H9 (cell line): ENCODE results near the gene SUN1. TPM values are rescaled to one million over a fixed set of nuclear protein-coding genes. Genes with fewer than 3 reads are reported as not detected.

ENCODE experiments used
- DNase-seq: peaks from one replicate; pipeline ENCODE4 v3.0.0-alpha.2; 2017
- H2AFZ ChIP-seq: one replicate; pipeline ENCODE4 v1.6.1; 2013; ENCODE audit warnings: mild to moderate bottlenecking, low read length, control low read depth, moderate library complexity
- H2AK5ac ChIP-seq: 2 replicates; pipeline ENCODE4 v1.6.1; 2013; ENCODE audit warnings: low read length, control low read depth, mixed read lengths; ENCODE audit not compliant: insufficient read length
- H2BK120ac ChIP-seq: one replicate; pipeline ENCODE4 v1.6.1; 2013; ENCODE audit warnings: low read depth, mild to moderate bottlenecking, low read length, control low read depth, inconsistent platforms; ENCODE audit not compliant: poor library complexity, severe bottlenecking
- H2BK12ac ChIP-seq: 2 replicates; pipeline ENCODE4 v1.6.1; 2013; ENCODE audit warnings: low read length, control low read depth, mixed read lengths, low read depth; ENCODE audit not compliant: insufficient read length
- H2BK15ac ChIP-seq: 2 replicates; pipeline ENCODE4 v1.6.1; 2013; ENCODE audit warnings: low read depth, low read length, control low read depth
- H2BK20ac ChIP-seq: one replicate; pipeline ENCODE4 v1.6.1; 2013; ENCODE audit warnings: low read depth, mild to moderate bottlenecking, low read length, control low read depth, inconsistent platforms; ENCODE audit not compliant: poor library complexity, severe bottlenecking
- H2BK5ac ChIP-seq: 2 replicates; pipeline ENCODE4 v1.6.1; 2013; ENCODE audit warnings: low read length, control low read depth, mixed read lengths; ENCODE audit not compliant: insufficient read length
- H3K14ac ChIP-seq: 2 replicates; pipeline ENCODE4 v1.6.1; 2013; ENCODE audit warnings: low read length, control low read depth; ENCODE audit not compliant: insufficient read depth
- H3K18ac ChIP-seq: 2 replicates; pipeline ENCODE4 v1.6.1; 2013; ENCODE audit warnings: low read depth, mild to moderate bottlenecking, mixed read lengths, low read length, control low read depth; ENCODE audit not compliant: insufficient read length
- H3K23ac ChIP-seq: 2 replicates; pipeline ENCODE4 v1.6.1; 2013; ENCODE audit warnings: low read length, control low read depth, mixed read lengths, low read depth; ENCODE audit not compliant: insufficient read length
- H3K23me2 ChIP-seq: 2 replicates; pipeline ENCODE4 v1.6.1; 2013; ENCODE audit warnings: low read depth, mild to moderate bottlenecking, mixed read lengths, low read length, control low read depth; ENCODE audit not compliant: insufficient read length, poor library complexity, severe bottlenecking
- H3K27ac ChIP-seq: 2 replicates; pipeline ENCODE4 v1.5.1; 2013; ENCODE audit warnings: low read length, control low read depth, mixed read lengths, low read depth; ENCODE audit not compliant: insufficient read length
- H3K27me3 ChIP-seq: 2 replicates; pipeline ENCODE4 v1.6.1; 2013; ENCODE audit warnings: low read length, control low read depth, inconsistent platforms; ENCODE audit not compliant: insufficient read depth
- H3K4ac ChIP-seq: 2 replicates; pipeline ENCODE4 v1.6.1; 2013; ENCODE audit warnings: low read depth, mild to moderate bottlenecking, control low read depth, inconsistent platforms, low read length, moderate library complexity
- H3K4me1 ChIP-seq: 2 replicates; pipeline ENCODE4 v1.6.1; 2013; ENCODE audit warnings: low read length, control low read depth, inconsistent platforms; ENCODE audit not compliant: insufficient read depth
- H3K4me2 ChIP-seq: 2 replicates; pipeline ENCODE4 v1.6.1; 2013; ENCODE audit warnings: low read length, control low read depth, mixed read lengths; ENCODE audit not compliant: insufficient read length, insufficient read depth
- H3K56ac ChIP-seq: 2 replicates; pipeline ENCODE4 v1.6.1; 2013; ENCODE audit warnings: low read depth, mild to moderate bottlenecking, mixed read lengths, low read length, control low read depth; ENCODE audit not compliant: insufficient read length
- H3K79me1 ChIP-seq: 2 replicates; pipeline ENCODE4 v1.6.1; 2013; ENCODE audit warnings: low read depth, mild to moderate bottlenecking, moderate library complexity, low read length, control low read depth, inconsistent platforms; ENCODE audit not compliant: insufficient read depth, poor library complexity, severe bottlenecking
- H3K79me2 ChIP-seq: 2 replicates; pipeline ENCODE4 v1.6.1; 2013; ENCODE audit warnings: low read length, control low read depth, inconsistent platforms; ENCODE audit not compliant: insufficient read depth
- H3K9ac ChIP-seq: 2 replicates; pipeline ENCODE4 v1.6.1; 2013; ENCODE audit warnings: low read length, control low read depth, mixed read lengths; ENCODE audit not compliant: insufficient read length; ENCODE audit errors: extremely low read depth
- H3K9me3 ChIP-seq: one replicate; pipeline ENCODE4 v1.6.1; 2013; ENCODE audit warnings: low read depth, low read length, inconsistent platforms; ENCODE audit not compliant: control insufficient read depth
- H3T11ph ChIP-seq: one replicate; pipeline ENCODE4 v1.6.1; 2013; ENCODE audit warnings: mild to moderate bottlenecking, low read length, control low read depth, inconsistent platforms
- H4K20me1 ChIP-seq: one replicate; pipeline ENCODE4 v1.6.1; 2013; ENCODE audit not compliant: control insufficient read depth, insufficient read length, insufficient read depth
- H4K5ac ChIP-seq: 2 replicates; pipeline ENCODE4 v1.6.1; 2013; ENCODE audit warnings: low read depth, mild to moderate bottlenecking, mixed read lengths, low read length, control low read depth; ENCODE audit not compliant: insufficient read length
- H4K8ac ChIP-seq: replicated peaks from 2 replicates; pipeline ENCODE4 v1.6.1; 2013; ENCODE audit warnings: low read length, control low read depth, mixed read lengths, low read depth; ENCODE audit not compliant: insufficient read length
- H4K91ac ChIP-seq: 2 replicates; pipeline ENCODE4 v1.6.1; 2013; ENCODE audit warnings: low read depth, mild to moderate bottlenecking, moderate library complexity, mixed read lengths, low read length, control low read depth; ENCODE audit not compliant: insufficient read length
- H3K27ac Mint-ChIP-seq, 3 experiments: 2 replicates in 2 of 3; 3 replicates in 1 of 3; pipeline ENCODE4 v1.8.0; 2020 to 2021; ENCODE audit warnings: mixed read lengths in 3 of 3, mild to moderate bottlenecking in 1 of 3, moderate library complexity in 1 of 3
- H3K27me3 Mint-ChIP-seq: 2 replicates; pipeline ENCODE4 v1.8.0; 2021; ENCODE audit warnings: low read depth, mild to moderate bottlenecking, moderate library complexity, mixed read lengths
- H3K36me3 Mint-ChIP-seq, 3 experiments: 2 replicates in 2 of 3; 3 replicates in 1 of 3; pipeline ENCODE4 v1.8.0; 2020 to 2021; ENCODE audit warnings: low read depth in 3 of 3, mixed read lengths in 3 of 3; ENCODE audit not compliant: insufficient read depth in 1 of 3
- H3K4me1 Mint-ChIP-seq, 2 experiments: 2 replicates each; pipeline ENCODE4 v1.8.0; 2020; ENCODE audit warnings: mixed read lengths in 2 of 2
- H3K4me3 Mint-ChIP-seq, 2 experiments: 2 replicates in 1 of 2; 3 replicates in 1 of 2; pipeline ENCODE4 v1.8.0; 2020 to 2021; ENCODE audit warnings: mild to moderate bottlenecking in 2 of 2, mixed read lengths in 2 of 2, moderate library complexity in 1 of 2
- H3K9me3 Mint-ChIP-seq, 2 experiments: 2 replicates in 1 of 2; 3 replicates in 1 of 2; pipeline ENCODE4 v1.8.0; 2020; ENCODE audit warnings: mild to moderate bottlenecking in 2 of 2, mixed read lengths in 2 of 2, moderate library complexity in 1 of 2
- CTCF ChIP-seq: fragments of 200-600 bp; sonication (generic); conservative IDR thresholded peaks from 3 replicates; pipeline ENCODE4 v1.8.0; 2021; ENCODE audit warnings: antibody characterized with exemption, mild to moderate bottlenecking
- WGBS: extraction: QIAGEN DNeasy Blood & Tissue Kit; methylation state at CpG from one replicate; pipeline ENCODE4 v1.1.7; 2013; ENCODE audit warnings: missing lambda C conversion rate, low lambda C conversion rate, mixed read lengths; ENCODE audit not compliant: insufficient read length; ENCODE audit errors: extremely low coverage; 5-methylcytosine and 5-hydroxymethylcytosine counted together
- total RNA-seq: library from RNA; stranded (reverse); gene quantifications from 2 replicates; pipeline ENCODE4 v1.2.1, GENCODE V29; 2021

The SUN1 gene
- total RNA-seq, 1 experiment from 2014 or later: 118 TPM

GRCh38 chr7:899806-900205, 67.5 kb downstream of the SUN1 start:
- no peak overlapping the region for H2BK15ac ChIP-seq
- H3K14ac ChIP-seq: no peak overlapping the region
- no peaks in the 10 kb centered on the region for H3K79me2 ChIP-seq
- peaks cover 2 to 3% of the 10 kb centered on the region in 2 experiments; a peak in 1 of 4 replicates for H3K4me1 Mint-ChIP-seq
- H3K23ac ChIP-seq: no peak overlapping the region
- H3K4me2 ChIP-seq: no peak overlapping the region
- H3K9me3 ChIP-seq: no peaks in the 10 kb centered on the region
- H2AFZ ChIP-seq: no peak overlapping the region
- H3K27me3 Mint-ChIP-seq: peaks cover 6% of the 10 kb centered on the region
- no peak for DNase-seq
- H3K56ac ChIP-seq: no peak overlapping the region
- H4K5ac ChIP-seq: no peak overlapping the region
- no peaks in the 10 kb centered on the region for H3K9me3 Mint-ChIP-seq
- no peak overlapping the region for H3K9ac ChIP-seq
- H2BK5ac ChIP-seq: no peak overlapping the region
- H3K27me3 ChIP-seq: no peaks in the 10 kb centered on the region
- H3K4ac ChIP-seq: no peak overlapping the region
- H3K27ac Mint-ChIP-seq: peak overlapping the region in 1 of 3 experiments; percentile 44; a peak in 2 of 7 replicates
- H4K91ac ChIP-seq: no peak overlapping the region
- H3K79me1 ChIP-seq: no peaks in the 10 kb centered on the region
- H4K8ac ChIP-seq: no peak overlapping the region
- H2BK20ac ChIP-seq: no peak overlapping the region
- H2BK120ac ChIP-seq: no peak overlapping the region
- no peak overlapping the region for H3K27ac ChIP-seq
- no peaks in the 10 kb centered on the region for H3K4me1 ChIP-seq
- H2BK12ac ChIP-seq: no peak overlapping the region
- no peak overlapping the region for H3T11ph ChIP-seq
- no peak overlapping the region for H3K18ac ChIP-seq
- no peaks in the 10 kb centered on the region for H3K23me2 ChIP-seq
- no CpG with 5 or more reads among the region's 16 CpGs for WGBS
- H3K4me3 Mint-ChIP-seq: no peak overlapping the region
- no peaks in the 10 kb centered on the region for H4K20me1 ChIP-seq
- H3K36me3 Mint-ChIP-seq: peaks cover 7 to 20% (median 20%) of the 10 kb centered on the region in 3 experiments; a peak in 6 of 7 replicates
- H2AK5ac ChIP-seq: no peak overlapping the region
- no peak for TF ChIP-seq CTCF
